Measurements from ENCODE around the gene STMP1.

STMP1 gene

DNA sequence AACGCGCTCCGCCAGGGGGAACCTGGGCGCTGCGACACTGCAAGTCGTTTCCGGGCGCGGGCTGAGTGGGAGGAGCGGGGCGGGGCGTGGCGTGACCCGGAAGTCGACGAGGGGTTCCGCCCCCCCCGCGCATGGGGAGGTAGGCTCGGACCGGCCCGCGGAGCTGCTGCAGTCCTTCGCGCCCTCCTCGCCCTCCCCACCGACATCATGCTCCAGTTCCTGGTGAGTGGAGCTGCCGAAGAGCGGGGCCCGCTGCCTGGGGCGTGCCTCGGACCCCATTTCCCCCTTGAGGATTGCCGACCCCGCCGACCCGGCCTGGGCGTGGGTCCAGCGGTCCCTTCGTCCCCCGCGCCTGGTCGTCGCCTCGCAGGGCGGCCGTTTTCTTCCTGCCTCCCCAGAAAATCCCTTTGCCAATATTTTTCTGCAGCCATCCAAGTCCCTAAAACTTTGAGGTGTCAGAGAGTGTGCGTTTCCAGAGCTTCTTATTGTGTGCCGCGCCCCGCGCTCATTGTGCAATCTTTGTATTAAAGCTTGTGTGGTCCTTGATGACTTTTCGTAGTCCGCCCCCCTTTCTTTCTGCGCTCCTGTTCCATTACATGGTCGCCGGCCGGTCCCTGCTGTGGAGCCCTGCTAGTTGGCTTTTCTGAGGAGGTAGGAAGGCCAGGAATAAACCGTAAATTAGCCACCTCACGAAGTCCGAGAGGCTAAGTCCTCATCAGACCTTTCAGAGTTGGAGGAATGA is at the start of gene STMP1:
STMP1 (plus strand) TSS at position 142 of the 742 bp plus-strand sequence.
- Mint-ChIP-seq H3K27ac (peak within 1 kb of the TSS; percentile 94 to 99 (median 98)), H3K4me3 (peak within 1 kb of the TSS; percentile 95 to 98 (median 96)), H3K27me3 (ENCODE audit: low read depth) (no peaks in the 10 kb centered on the region), H3K4me1 (peaks cover 24% of the 10 kb centered on the region), H3K36me3 (ENCODE audit: low read depth) (peaks cover 10% of the 10 kb centered on the region), H3K9me3 (no peaks in the 10 kb centered on the region)
- TF ChIP-seq, protein P1, sequence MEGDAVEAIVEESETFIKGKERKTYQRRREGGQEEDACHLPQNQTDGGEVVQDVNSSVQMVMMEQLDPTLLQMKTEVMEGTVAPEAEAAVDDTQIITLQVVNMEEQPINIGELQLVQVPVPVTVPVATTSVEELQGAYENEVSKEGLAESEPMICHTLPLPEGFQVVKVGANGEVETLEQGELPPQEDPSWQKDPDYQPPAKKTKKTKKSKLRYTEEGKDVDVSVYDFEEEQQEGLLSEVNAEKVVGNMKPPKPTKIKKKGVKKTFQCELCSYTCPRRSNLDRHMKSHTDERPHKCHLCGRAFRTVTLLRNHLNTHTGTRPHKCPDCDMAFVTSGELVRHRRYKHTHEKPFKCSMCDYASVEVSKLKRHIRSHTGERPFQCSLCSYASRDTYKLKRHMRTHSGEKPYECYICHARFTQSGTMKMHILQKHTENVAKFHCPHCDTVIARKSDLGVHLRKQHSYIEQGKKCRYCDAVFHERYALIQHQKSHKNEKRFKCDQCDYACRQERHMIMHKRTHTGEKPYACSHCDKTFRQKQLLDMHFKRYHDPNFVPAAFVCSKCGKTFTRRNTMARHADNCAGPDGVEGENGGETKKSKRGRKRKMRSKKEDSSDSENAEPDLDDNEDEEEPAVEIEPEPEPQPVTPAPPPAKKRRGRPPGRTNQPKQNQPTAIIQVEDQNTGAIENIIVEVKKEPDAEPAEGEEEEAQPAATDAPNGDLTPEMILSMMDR (IDR thresholded peaks at IDR 0.05; ENCODE audit: unreplicated experiment in 3 of 3), result peak in 2 of 3 experiments; percentile 71 to 75

DNA sequence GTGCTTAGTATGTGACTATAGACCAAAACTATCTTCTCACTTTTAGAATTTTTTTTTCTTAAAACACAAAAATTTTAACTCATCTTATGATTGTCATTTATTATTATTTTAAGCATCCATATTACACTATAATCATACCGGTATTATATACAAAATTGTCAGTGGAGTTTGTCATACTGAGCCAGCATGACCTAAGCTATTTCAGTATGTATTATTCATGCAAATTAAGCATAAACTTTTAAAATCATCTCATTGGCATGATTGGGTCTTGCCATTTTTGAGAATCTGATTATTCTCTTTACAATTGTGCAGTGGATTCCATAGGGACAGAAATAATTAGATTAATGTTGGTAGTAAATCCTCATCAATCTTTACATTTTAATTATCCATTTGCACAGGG is 46.2 kb upstream of the STMP1 start:
- Mint-ChIP-seq H3K36me3 (ENCODE audit: low read depth) (peaks cover 32% of the 10 kb centered on the region), H3K9me3 (no peaks in the 10 kb centered on the region), H3K4me3 (no peak overlapping the region), H3K27ac (no peak overlapping the region), H3K27me3 (ENCODE audit: low read depth) (no peaks in the 10 kb centered on the region), H3K4me1 (no peaks in the 10 kb centered on the region)
- TF ChIP-seq, protein P1 (IDR thresholded peaks at IDR 0.05; ENCODE audit: unreplicated experiment in 3 of 3), result no peak

DNA sequence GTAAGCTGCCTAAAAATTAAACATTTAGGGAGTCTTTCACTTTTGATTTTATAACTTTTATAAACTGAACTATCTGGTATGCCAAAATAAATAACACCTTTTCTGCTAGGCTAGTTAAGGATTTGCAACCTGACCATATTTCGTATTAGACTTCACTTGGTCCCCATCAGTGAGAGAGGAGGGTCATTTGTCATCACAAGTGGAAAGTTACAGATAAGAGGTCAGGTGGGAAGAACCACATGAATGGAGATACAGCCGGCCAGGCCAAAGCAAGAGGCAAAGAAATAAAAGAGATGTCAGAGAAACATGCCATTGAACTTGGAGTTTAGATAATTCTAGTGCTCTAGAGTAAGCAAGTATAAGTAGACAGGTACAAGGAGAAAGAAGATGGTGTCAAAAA is 44.5 kb upstream of the STMP1 start:
- Mint-ChIP-seq H3K4me1 (no peaks in the 10 kb centered on the region), H3K27me3 (ENCODE audit: low read depth) (no peaks in the 10 kb centered on the region), H3K27ac (no peak overlapping the region), H3K9me3 (no peaks in the 10 kb centered on the region), H3K4me3 (no peak overlapping the region), H3K36me3 (ENCODE audit: low read depth) (peaks cover 25% of the 10 kb centered on the region)
- TF ChIP-seq, protein P1 (IDR thresholded peaks at IDR 0.05; ENCODE audit: unreplicated experiment in 3 of 3), result no peak

DNA sequence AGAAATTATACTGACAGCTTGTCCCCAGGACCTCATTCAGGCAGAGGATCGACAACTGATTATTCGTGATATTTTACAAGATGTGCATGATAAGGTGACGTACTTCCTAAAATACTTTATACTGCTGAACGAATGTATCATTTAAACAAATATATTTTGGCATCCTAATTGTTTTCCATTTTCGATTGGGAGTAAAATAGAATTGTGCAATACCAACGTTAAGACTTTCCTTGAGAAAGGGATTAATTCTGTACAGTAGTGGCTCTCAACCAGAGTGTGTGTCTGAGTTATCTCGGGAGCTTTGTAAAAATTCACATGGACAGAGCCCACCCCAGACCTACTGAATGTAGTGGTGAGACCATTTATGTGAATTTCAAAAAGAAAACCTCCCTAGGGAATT is 43.8 kb upstream of the STMP1 start:
- H3K4me1 Mint-ChIP-seq, result no peaks in the 10 kb centered on the region
- no peaks in the 10 kb centered on the region for H3K9me3 Mint-ChIP-seq
- H3K27me3 Mint-ChIP-seq (ENCODE audit: low read depth), result no peaks in the 10 kb centered on the region
- no peak overlapping the region for H3K27ac Mint-ChIP-seq
- H3K36me3 Mint-ChIP-seq (ENCODE audit: low read depth), result peaks cover 28% of the 10 kb centered on the region
- H3K4me3 Mint-ChIP-seq, result no peak overlapping the region
- TF ChIP-seq, protein P1 (IDR thresholded peaks at IDR 0.05; ENCODE audit: unreplicated experiment in 3 of 3), result no peak

DNA sequence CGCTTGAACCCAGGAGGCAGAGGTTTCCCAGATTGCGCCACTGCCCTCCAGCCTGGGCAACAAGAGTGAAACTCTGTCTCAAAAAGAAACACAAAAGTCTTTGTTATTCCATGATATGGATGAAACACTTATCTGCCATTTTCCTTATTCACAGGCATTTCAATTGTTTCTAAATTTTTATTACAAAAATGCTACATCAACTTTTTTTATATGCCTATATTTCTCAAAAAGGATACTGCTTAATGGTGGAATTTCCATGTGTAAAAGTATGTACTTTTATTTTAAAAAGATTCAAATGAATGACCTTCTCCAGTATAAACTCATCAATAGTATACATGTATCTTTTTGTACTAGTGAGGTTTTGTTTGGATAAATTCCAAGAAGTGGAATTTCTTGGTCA is 41.9 kb upstream of the STMP1 start:
- H3K9me3 Mint-ChIP-seq, result no peaks in the 10 kb centered on the region
- no peak overlapping the region for H3K27ac Mint-ChIP-seq
- H3K36me3 Mint-ChIP-seq (ENCODE audit: low read depth), result peaks cover 40% of the 10 kb centered on the region
- H3K4me3 Mint-ChIP-seq, result no peak overlapping the region
- H3K27me3 Mint-ChIP-seq (ENCODE audit: low read depth), result no peaks in the 10 kb centered on the region
- TF ChIP-seq, protein P1 (IDR thresholded peaks at IDR 0.05; ENCODE audit: unreplicated experiment in 3 of 3), result no peak
- H3K4me1 Mint-ChIP-seq, result no peaks in the 10 kb centered on the region
